IPS DF 6.9 (cell line): ENCODE results near the gene SERPINA4.
A peak's percentile ranks its signal among the peaks of the same experiment; 100 is the strongest.

ENCODE experiments used
- DNase-seq: peaks from one replicate; pipeline ENCODE4 v3.0.0-alpha.2; 2013; ENCODE audit warnings: low read depth, low spot score
- H3K27ac ChIP-seq: one replicate; pipeline ENCODE4 v1.5.1; 2013; ENCODE audit warnings: low read length, control low read depth
- H3K27me3 ChIP-seq: 2 replicates; pipeline ENCODE4 v1.6.1; 2013; ENCODE audit warnings: mild to moderate bottlenecking, low read length; ENCODE audit not compliant: control insufficient read depth, insufficient read depth
- H3K36me3 ChIP-seq: 2 replicates; pipeline ENCODE4 v1.6.1; 2013; ENCODE audit warnings: low read length; ENCODE audit not compliant: control insufficient read depth, insufficient read depth
- H3K4me1 ChIP-seq: 2 replicates; pipeline ENCODE4 v1.6.1; 2013; ENCODE audit warnings: low read length; ENCODE audit not compliant: control insufficient read depth, insufficient read depth
- H3K4me3 ChIP-seq: 2 replicates; pipeline ENCODE4 v1.5.1; 2013; ENCODE audit warnings: mild to moderate bottlenecking, low read length
- H3K9me3 ChIP-seq: 2 replicates; pipeline ENCODE4 v1.6.1; 2013; ENCODE audit warnings: low read length, inconsistent platforms; ENCODE audit not compliant: control insufficient read depth, insufficient read depth
- WGBS: extraction: QIAGEN DNeasy Blood & Tissue Kit; methylation state at CpG from one replicate; pipeline ENCODE4 v1.1.7; 2013; ENCODE audit warnings: mixed read lengths, missing lambda C conversion rate; ENCODE audit not compliant: insufficient read length, insufficient coverage; 5-methylcytosine and 5-hydroxymethylcytosine counted together

The SERPINA4 gene

GRCh38 chr14:94531187-94531586, 30.1 kb upstream of the SERPINA4 start:
- H3K27me3 ChIP-seq, result no peaks in the 10 kb centered on the region
- H3K4me3 ChIP-seq, result no peak overlapping the region
- no peak for DNase-seq
- H3K27ac ChIP-seq, result no peak overlapping the region
- no peaks in the 10 kb centered on the region for H3K36me3 ChIP-seq
- no peaks in the 10 kb centered on the region for H3K9me3 ChIP-seq
- no peaks in the 10 kb centered on the region for H3K4me1 ChIP-seq

- no peaks in the 10 kb centered on the region for H3K36me3 ChIP-seq
- no peaks in the 10 kb centered on the region for H3K27me3 ChIP-seq
- DNase-seq, result no peak
- no peak overlapping the region for H3K4me3 ChIP-seq
- no peaks in the 10 kb centered on the region for H3K4me1 ChIP-seq
- no CpG with 5 or more reads among the region's 2 CpGs for WGBS
- H3K27ac ChIP-seq, result no peak overlapping the region
- H3K9me3 ChIP-seq, result no peaks in the 10 kb centered on the region
Measured at GRCh38 chr14:94532447-94532846, 28.8 kb upstream of the SERPINA4 start.

GRCh38 chr14:94535506-94535905, 25.7 kb upstream of the SERPINA4 start:
- Histone ChIP-seq H3K4me3 (no peak overlapping the region), H3K4me1 (no peaks in the 10 kb centered on the region), H3K27me3 (no peaks in the 10 kb centered on the region), H3K36me3 (no peaks in the 10 kb centered on the region), H3K9me3 (no peaks in the 10 kb centered on the region), H3K27ac (no peak overlapping the region)
- WGBS, result no CpG with 5 or more reads among the region's 3 CpGs
- DNase-seq, result no peak

GRCh38 chr14:94536836-94537235, 24.4 kb upstream of the SERPINA4 start:
- no peaks in the 10 kb centered on the region for H3K36me3 ChIP-seq
- no peaks in the 10 kb centered on the region for H3K9me3 ChIP-seq
- no peaks in the 10 kb centered on the region for H3K27me3 ChIP-seq
- no peak overlapping the region for H3K27ac ChIP-seq
- no CpG with 5 or more reads among the region's 2 CpGs for WGBS
- peak; percentile 27 for DNase-seq
- no peak overlapping the region for H3K4me3 ChIP-seq
- H3K4me1 ChIP-seq, result no peaks in the 10 kb centered on the region

- Histone ChIP-seq H3K27me3 (no peaks in the 10 kb centered on the region), H3K9me3 (no peaks in the 10 kb centered on the region), H3K36me3 (no peaks in the 10 kb centered on the region), H3K27ac (no peak overlapping the region), H3K4me3 (no peak overlapping the region), H3K4me1 (no peaks in the 10 kb centered on the region)
- no peak for DNase-seq
- no CpG with 5 or more reads among the region's 6 CpGs for WGBS
Measured at GRCh38 chr14:94538070-94538740, 23.0 kb upstream of the SERPINA4 start.

GRCh38 chr14:94539181-94539580, 22.1 kb upstream of the SERPINA4 start:
- Histone ChIP-seq H3K4me3 (no peak overlapping the region), H3K4me1 (0 out of 2 replicates have a peak, but pooled peaks cover 2% of the 10 kb centered on the region), H3K36me3 (no peaks in the 10 kb centered on the region), H3K27ac (no peak overlapping the region), H3K9me3 (no peaks in the 10 kb centered on the region), H3K27me3 (no peaks in the 10 kb centered on the region)
- no CpG with 5 or more reads among the region's 7 CpGs for WGBS
- DNase-seq, result no peak

GRCh38 chr14:94540031-94540794, 21.0 kb upstream of the SERPINA4 start:
- H3K36me3 ChIP-seq, result no peaks in the 10 kb centered on the region
- no peak for DNase-seq
- no peak overlapping the region for H3K27ac ChIP-seq
- peaks cover 3% of the 10 kb centered on the region; the same call in 1 of the 2 replicates for H3K4me1 ChIP-seq
- H3K9me3 ChIP-seq, result no peaks in the 10 kb centered on the region
- H3K27me3 ChIP-seq, result no peaks in the 10 kb centered on the region
- WGBS, result no CpG with 5 or more reads among the region's 13 CpGs
- no peak overlapping the region for H3K4me3 ChIP-seq

- Histone ChIP-seq H3K27ac (no peak overlapping the region), H3K4me3 (no peak overlapping the region), H3K4me1 (peaks cover 3% of the 10 kb centered on the region; the same call in 1 of the 2 replicates), H3K27me3 (no peaks in the 10 kb centered on the region), H3K9me3 (no peaks in the 10 kb centered on the region), H3K36me3 (no peaks in the 10 kb centered on the region)
- no peak for DNase-seq
- no CpG with 5 or more reads among the region's 9 CpGs for WGBS
Measured at GRCh38 chr14:94541234-94541975, 19.8 kb upstream of the SERPINA4 start.

GRCh38 chr14:94542111-94542810, 19.0 kb upstream of the SERPINA4 start:
- Histone ChIP-seq H3K9me3 (no peaks in the 10 kb centered on the region), H3K27me3 (no peaks in the 10 kb centered on the region), H3K36me3 (no peaks in the 10 kb centered on the region), H3K27ac (no peak overlapping the region), H3K4me1 (peaks cover 3% of the 10 kb centered on the region; the same call in 1 of the 2 replicates), H3K4me3 (no peak overlapping the region)
- no peak for DNase-seq
- no CpG with 5 or more reads among the region's 12 CpGs for WGBS

- no peak overlapping the region for H3K4me3 ChIP-seq
- H3K27ac ChIP-seq, result no peak overlapping the region
- no peaks in the 10 kb centered on the region for H3K27me3 ChIP-seq
- DNase-seq, result no peak
- H3K36me3 ChIP-seq, result no peaks in the 10 kb centered on the region
- H3K4me1 ChIP-seq, result peaks cover 3% of the 10 kb centered on the region; the same call in 1 of the 2 replicates
- no peaks in the 10 kb centered on the region for H3K9me3 ChIP-seq
- no CpG with 5 or more reads among the region's 9 CpGs for WGBS
Measured at GRCh38 chr14:94542811-94543440, 18.3 kb upstream of the SERPINA4 start.
